ENCODE results near the gene MAP2K2. TPM values are rescaled to one million over a fixed set of nuclear protein-coding genes. Genes with fewer than 3 reads are reported as not detected.

The MAP2K2 gene
- total RNA-seq, 2 donors from 2014 or later: 56.8 to 92.0 TPM

- Histone ChIP-seq H3K4me3 (no peak overlapping the region), H3K4me1 (peaks cover 18% of the 10 kb centered on the region), H3K27me3 (no peaks in the 10 kb centered on the region), H3K9me3 (no peaks in the 10 kb centered on the region), H3K36me3 (replicated peaks in 1 of 2; ENCODE audit: insufficient read depth in 1 of 2, low read depth in 2 of 2) (peaks cover 0 to 3% of the 10 kb centered on the region in 2 donors), H3K27ac (peak overlapping the region; percentile 62 to 83 (median 80))
- DNase-seq (no peak), ATAC-seq (peak; percentile 37)
- TF ChIP-seq CTCF (IDR thresholded peaks at IDR 0.05) (no peak), POLR2A (IDR thresholded peaks at IDR 0.05) (no peak)
- intact Hi-C loops (cut with DNase I): no loop called here
- WGBS, 2 donors: 76% methylated on average over 14 of the region's 14 CpGs; no CpG with 5 or more reads in 1 of the 2 donors
Measured at GRCh38 chr19:4042064-4042730, 81.7 kb downstream of the MAP2K2 start.

Small RNA genes within 50 kb of the gene (small RNA-seq; reads per million reads assigned to genes)
- not detected for gene RF00017

Other genes with a start within 250 kb of the MAP2K2 start
- 1 to 10 TPM in 1 of 2 donors, not detected in 1; 1.6 TPM for gene ATCAY, start 243.4 kb downstream of the MAP2K2 start, total RNA-seq
- gene NMRK2, start 191.1 kb downstream of the MAP2K2 start, total RNA-seq: not detected
- gene DAPK3, start 153.0 kb downstream of the MAP2K2 start, total RNA-seq: 10 to 100 TPM; 44.5 to 47.7 TPM
- 1,000 to 10,000 TPM; 1,656 to 1,704 TPM for gene EEF2, start 138.7 kb downstream of the MAP2K2 start, total RNA-seq
- gene PIAS4, start 116.4 kb downstream of the MAP2K2 start, total RNA-seq: 10 to 100 TPM; 12.7 to 17.1 TPM
- 10 to 100 TPM; 30.9 to 31.3 TPM for gene ZBTB7A, start 57.2 kb downstream of the MAP2K2 start, total RNA-seq
- gene CREB3L3, start 29.5 kb upstream of the MAP2K2 start, total RNA-seq: under 1 TPM in 1 of 2 donors, not detected in 1; 0.52 TPM
- 10 to 100 TPM; 13.2 to 54.1 TPM for gene SIRT6, start 58.4 kb upstream of the MAP2K2 start, total RNA-seq
- gene ANKRD24, start 58.6 kb upstream of the MAP2K2 start, total RNA-seq: 1 to 10 TPM; 2.1 to 3.6 TPM
- gene EBI3, start 105.4 kb upstream of the MAP2K2 start, total RNA-seq: 10 to 100 TPM in 1 of 2 donors, under 1 TPM in 1; 0.99 to 27.5 TPM
- 10 to 100 TPM; 15.5 to 20.2 TPM for gene YJU2, start 123.0 kb upstream of the MAP2K2 start, total RNA-seq
- gene SHD, start 155.1 kb upstream of the MAP2K2 start, total RNA-seq: not detected
- gene TMIGD2, start 178.3 kb upstream of the MAP2K2 start, total RNA-seq: not detected
- gene FSD1, start 180.5 kb upstream of the MAP2K2 start, total RNA-seq: not detected
- gene STAP2, start 214.7 kb upstream of the MAP2K2 start, total RNA-seq: 10 to 100 TPM; 17.9 to 31.0 TPM
- gene MPND, start 219.4 kb upstream of the MAP2K2 start, total RNA-seq: 1 to 10 TPM in 1 of 2 donors, under 1 TPM in 1; 0.99 to 7.5 TPM

Data from body of pancreas (tissue), 4 donors.